Measurements from ENCODE around the gene C19orf33. TPM values are rescaled to one million over a fixed set of nuclear protein-coding genes. Genes with fewer than 3 reads are reported as not detected.

C19orf33 gene
- total and polyA plus RNA-seq, 9 of the 15 experiments (the other 6 are each of a cell fraction or from before 2014, with no cell fraction given) = 3.2 TPM; not detected in 8

DNA sequence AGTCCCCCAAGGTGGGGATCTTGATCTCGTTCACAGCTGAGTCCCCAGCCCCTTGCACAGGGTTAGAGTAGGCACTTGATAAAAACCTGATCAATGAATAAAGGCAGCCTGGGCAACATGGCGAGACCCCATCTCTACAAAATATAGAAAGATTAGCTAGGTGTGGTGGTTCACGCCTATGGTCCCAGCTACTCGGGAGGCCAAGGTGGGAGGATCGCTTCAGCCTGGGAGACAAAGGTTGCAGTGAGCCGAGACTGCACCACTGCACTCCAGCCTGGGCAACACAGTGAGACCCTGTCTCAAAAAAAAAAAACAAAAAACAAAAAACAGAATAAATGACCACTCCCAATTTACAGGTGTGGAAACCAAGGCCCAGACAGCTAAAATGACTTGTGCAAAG, 6.9 kb downstream of the C19orf33 start:
- TF ChIP-seq, protein P1, sequence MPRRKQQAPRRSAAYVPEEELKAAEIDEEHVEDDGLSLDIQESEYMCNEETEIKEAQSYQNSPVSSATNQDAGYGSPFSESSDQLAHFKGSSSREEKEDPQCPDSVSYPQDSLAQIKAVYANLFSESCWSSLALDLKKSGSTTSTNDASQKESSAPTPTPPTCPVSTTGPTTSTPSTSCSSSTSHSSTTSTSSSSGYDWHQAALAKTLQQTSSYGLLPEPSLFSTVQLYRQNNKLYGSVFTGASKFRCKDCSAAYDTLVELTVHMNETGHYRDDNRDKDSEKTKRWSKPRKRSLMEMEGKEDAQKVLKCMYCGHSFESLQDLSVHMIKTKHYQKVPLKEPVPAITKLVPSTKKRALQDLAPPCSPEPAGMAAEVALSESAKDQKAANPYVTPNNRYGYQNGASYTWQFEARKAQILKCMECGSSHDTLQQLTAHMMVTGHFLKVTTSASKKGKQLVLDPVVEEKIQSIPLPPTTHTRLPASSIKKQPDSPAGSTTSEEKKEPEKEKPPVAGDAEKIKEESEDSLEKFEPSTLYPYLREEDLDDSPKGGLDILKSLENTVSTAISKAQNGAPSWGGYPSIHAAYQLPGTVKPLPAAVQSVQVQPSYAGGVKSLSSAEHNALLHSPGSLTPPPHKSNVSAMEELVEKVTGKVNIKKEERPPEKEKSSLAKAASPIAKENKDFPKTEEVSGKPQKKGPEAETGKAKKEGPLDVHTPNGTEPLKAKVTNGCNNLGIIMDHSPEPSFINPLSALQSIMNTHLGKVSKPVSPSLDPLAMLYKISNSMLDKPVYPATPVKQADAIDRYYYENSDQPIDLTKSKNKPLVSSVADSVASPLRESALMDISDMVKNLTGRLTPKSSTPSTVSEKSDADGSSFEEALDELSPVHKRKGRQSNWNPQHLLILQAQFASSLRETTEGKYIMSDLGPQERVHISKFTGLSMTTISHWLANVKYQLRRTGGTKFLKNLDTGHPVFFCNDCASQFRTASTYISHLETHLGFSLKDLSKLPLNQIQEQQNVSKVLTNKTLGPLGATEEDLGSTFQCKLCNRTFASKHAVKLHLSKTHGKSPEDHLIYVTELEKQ (CRISPR knock-in tag; IDR thresholded peaks at IDR 0.05) = no peak
- TF ChIP-seq ZNF121 (CRISPR knock-in tag; conservative IDR thresholded peaks at IDR 0.05) = peak; percentile 64
- TF ChIP-seq, protein P2, sequence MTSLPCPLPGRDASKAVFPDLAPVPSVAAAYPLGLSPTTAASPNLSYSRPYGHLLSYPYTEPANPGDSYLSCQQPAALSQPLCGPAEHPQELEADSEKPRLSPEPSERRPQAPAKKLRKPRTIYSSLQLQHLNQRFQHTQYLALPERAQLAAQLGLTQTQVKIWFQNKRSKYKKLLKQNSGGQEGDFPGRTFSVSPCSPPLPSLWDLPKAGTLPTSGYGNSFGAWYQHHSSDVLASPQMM (CRISPR knock-in tag; IDR thresholded peaks at IDR 0.05) = no peak
- TF ChIP-seq, protein P3, sequence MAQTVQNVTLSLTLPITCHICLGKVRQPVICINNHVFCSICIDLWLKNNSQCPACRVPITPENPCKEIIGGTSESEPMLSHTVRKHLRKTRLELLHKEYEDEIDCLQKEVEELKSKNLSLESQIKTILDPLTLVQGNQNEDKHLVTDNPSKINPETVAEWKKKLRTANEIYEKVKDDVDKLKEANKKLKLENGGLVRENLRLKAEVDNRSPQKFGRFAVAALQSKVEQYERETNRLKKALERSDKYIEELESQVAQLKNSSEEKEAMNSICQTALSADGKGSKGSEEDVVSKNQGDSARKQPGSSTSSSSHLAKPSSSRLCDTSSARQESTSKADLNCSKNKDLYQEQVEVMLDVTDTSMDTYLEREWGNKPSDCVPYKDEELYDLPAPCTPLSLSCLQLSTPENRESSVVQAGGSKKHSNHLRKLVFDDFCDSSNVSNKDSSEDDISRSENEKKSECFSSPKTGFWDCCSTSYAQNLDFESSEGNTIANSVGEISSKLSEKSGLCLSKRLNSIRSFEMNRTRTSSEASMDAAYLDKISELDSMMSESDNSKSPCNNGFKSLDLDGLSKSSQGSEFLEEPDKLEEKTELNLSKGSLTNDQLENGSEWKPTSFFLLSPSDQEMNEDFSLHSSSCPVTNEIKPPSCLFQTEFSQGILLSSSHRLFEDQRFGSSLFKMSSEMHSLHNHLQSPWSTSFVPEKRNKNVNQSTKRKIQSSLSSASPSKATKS (CRISPR knock-in tag; IDR thresholded peaks at IDR 0.05) = no peak
- peaks cover 69% of the 10 kb centered on the region for H3K79me2 ChIP-seq (ENCODE audit: control insufficient read depth, insufficient read depth, low read length)
- POLR2A ChIA-PET = no interaction called here
- no TSS peak for BruUV-seq (replicated peaks)
- H3K27me3 ChIP-seq (ENCODE audit: control insufficient read depth in 2 of 2, insufficient read depth in 2 of 2, low read length in 2 of 2) = no peaks in the 10 kb centered on the region
- H3K36me3 ChIP-seq (ENCODE audit: control insufficient read depth, insufficient read depth, low read length) = peaks cover 68% of the 10 kb centered on the region
- H3K4me1 ChIP-seq (replicated peaks in 1 of 2; ENCODE audit: control insufficient read depth in 2 of 2, insufficient read depth in 2 of 2, low read length in 2 of 2) = peaks cover 15 to 51% of the 10 kb centered on the region in 2 experiments; a peak in 4 of 5 replicates
- H3K27ac ChIP-seq (ENCODE audit: extremely low read depth, low read depth, low read length) = peak overlapping the region; percentile 41; the same call in 1 of the 3 replicates
- no peak overlapping the region for H2AFZ ChIP-seq (ENCODE audit: low read depth, low read length)
- H3K9me1 ChIP-seq (ENCODE audit: control insufficient read depth, insufficient read depth, low read length) = peaks cover 5% of the 10 kb centered on the region
- H3K4me3 ChIP-seq = no peak overlapping the region
- H3K9me3 ChIP-seq (replicated peaks; ENCODE audit: control insufficient read depth, insufficient read depth, low read depth, low read length) = no peaks in the 10 kb centered on the region
- WGBS (ENCODE audit: insufficient coverage, low coverage, missing lambda C conversion rate) = 90% methylated on average over 6 of the region's 6 CpGs
- DNase-seq (ENCODE audit: extremely low read depth in 1 of 4, low spot score in 3 of 4) = no peak
- in situ Hi-C loops (cut with MboI) = no loop called here
- intact Hi-C loops (cut with micrococcal nuclease) = no loop called here
- no peak overlapping the region for H3K4me2 ChIP-seq (ENCODE audit: insufficient read depth, low read length)
- FAIRE-seq = no peak
- H4K20me1 ChIP-seq (replicated peaks; ENCODE audit: control insufficient read depth, insufficient read depth, low read length) = peaks cover 5% of the 10 kb centered on the region; the same call in 1 of the 2 replicates
- ATAC-seq = no peak
- CTCF ChIA-PET (ENCODE audit: low intra/inter-chr PET ratio) = no interaction called here
- H3K9ac ChIP-seq (ENCODE audit: insufficient read depth in 1 of 2, low read depth in 2 of 2, low read length in 2 of 2) = peak overlapping the region; percentile 4 to 84; a peak in 2 of 4 replicates

All from K562 (cell line).